HG03175 (cell line): ENCODE measurements around the gene NSUN2.
"Not testable (repeated sequence)": the region's sequence is repeated elsewhere in the genome, so short reads cannot be mapped to it uniquely, and the experiment has no call there.

Source experiments
- ATAC-seq: cut with Tn5 transposase; IDR thresholded peaks from one replicate; pipeline ENCODE4 v1.9.1; 2021; ENCODE audit warnings: mild to moderate bottlenecking, moderate library complexity; ENCODE audit not compliant: unreplicated experiment

The NSUN2 gene

DNA sequence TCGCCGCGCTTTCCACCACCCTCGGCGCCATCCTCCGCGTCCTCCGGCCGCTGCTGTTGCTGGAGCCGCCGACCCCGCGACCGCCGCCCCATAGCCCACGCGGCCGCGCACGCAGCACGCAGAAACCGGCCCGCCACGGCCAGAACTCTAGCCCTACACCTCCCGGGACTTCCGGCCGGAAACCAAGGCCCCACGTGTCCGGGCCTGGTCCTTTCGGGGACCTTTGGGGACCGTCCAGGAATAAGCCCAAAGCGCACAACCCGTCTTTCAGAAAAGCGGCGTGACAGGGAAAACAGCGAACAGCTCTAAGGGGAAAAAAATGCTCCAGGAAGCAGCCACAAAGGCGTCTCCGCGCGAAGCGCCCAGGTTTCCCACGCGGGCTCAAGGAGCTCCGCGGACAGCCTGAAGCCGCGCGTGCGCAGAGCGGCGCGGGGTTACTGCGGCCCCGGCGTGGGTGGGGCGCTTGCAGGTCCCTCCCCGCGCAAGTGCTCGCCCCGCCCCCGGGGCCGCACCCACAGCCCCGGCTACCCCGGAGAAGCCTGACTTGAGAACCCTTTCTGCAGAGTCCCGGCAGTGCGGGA lies at the start of gene NSUN2, which contains the start of gene SRD5A1:
NSUN2 (minus strand) TSS at position 157 of the 581 bp plus-strand sequence; CDS start at position 92, 65 bp downstream.
SRD5A1 (plus strand) TSS at position 553 of the 581 bp plus-strand sequence. CDS start 137 bp downstream, outside the sequence.
- ATAC-seq = peak; percentile 89

GRCh38 chr5:6682239-6682638 lies 49.4 kb upstream of the NSUN2 start:
- no peak for ATAC-seq

GRCh38 chr5:6681682-6682081 lies 48.8 kb upstream of the NSUN2 start:
- ATAC-seq = no peak

DNA sequence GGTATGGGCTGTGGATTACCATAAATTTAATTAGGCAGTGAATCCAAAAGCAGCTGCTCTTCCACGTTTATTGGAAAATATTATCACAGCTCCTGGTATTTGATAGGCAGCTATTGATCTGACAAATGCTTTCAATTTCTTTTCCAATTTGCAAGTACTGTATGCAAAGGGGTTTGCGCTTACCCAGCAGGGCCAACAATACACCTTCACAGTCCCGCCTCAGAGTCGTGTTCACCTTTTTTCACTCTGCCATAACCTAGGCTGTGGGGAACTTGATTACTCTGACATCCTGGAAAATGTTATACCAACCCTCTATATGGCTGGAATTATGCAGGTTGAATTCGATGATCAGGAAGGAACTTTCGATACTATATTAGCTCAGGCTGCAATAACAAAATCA lies 48.1 kb upstream of the NSUN2 start:
- no peak for ATAC-seq

- ATAC-seq = no peak
Measured at GRCh38 chr5:6678385-6678784, 45.5 kb upstream of the NSUN2 start.

DNA sequence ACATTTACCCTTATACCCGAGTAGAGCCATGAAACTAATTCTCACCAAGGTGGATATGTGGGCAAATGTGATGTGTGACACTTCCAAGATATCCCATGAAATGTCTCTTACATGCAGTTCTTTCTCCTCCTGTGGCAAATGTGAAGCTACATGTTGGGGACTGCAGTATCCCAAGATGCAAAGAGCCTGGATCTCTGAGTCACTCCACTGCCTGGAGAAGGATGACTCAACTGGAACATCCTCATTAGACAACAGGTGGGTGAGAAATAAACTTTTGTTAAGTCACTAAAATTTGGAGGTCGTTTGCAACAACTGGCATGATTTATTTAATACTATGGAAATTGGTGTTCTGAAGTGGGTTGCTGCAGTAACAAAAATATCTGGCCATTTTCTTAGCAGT lies 43.9 kb upstream of the NSUN2 start:
- ATAC-seq = no peak

DNA sequence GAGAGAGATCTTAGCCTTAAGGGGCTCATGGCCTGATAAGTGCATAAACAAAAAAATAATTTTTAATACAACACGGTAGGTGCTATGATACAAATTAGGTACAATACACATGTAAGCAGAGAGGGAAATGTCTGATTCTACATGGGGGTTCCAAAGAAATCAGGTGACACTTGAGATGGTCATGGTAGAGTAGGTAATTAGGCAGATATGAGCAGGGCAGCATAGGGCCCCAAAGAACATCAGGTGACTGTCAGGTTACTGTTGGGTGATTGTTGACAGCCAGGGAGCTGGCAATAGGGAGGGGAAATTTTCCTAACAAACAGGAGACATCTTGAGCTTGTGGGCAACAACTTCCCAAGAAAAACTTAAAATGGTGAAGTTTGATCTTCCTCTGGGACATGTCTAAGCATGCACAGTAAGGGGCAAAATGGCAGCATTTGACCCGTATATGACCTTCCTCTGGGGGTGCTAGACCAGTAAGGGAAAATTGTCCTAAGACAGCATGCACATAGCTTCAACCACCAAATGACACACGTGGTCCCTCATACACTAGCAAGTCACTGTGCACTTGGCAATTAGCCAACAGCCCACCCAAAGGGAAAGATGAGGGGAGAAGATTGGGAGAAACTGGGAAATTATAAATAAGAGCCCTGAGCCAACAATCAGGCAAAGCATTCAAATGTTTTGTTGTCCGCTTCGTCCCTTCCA lies 43.1 kb upstream of the NSUN2 start:
- ATAC-seq = no peak

DNA sequence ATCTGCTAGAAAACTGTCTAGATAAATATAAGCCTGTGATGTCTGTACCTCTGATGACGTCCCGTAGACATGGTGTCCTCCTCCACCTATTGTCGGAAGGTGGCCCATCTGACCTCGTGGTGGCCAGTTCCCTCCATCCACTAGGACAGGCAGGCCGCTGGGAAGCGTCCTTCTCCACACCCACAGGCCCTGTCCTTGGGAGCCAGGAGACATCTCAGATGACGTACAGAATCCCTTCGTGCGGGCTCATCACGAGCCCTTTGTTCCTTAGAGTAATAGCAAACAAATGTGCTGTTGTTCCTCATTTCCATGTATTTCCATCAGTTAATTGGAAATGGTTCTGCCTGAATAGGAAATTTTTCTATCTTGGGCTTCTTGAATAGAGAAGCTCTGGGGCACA lies 42.0 kb upstream of the NSUN2 start:
- no peak for ATAC-seq

GRCh38 chr5:6674421-6674820 lies 41.6 kb upstream of the NSUN2 start:
- no peak for ATAC-seq

DNA sequence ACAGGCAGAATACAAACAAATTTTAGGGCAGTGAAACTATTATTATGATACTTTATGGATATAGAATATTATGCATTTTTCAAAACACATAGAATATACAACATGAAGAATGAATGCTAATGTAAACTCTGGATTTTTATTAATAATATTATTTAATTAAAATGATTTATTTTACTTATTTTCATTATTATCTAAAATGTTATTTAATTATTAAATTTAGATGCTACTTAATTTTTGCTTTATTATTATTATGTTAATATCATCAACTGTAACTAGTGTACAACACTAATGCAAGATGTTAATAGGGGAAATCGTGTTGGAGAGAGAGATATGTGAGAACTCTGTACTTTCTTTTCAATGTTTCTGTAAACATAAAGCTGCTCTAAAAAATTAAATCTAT lies 41.1 kb upstream of the NSUN2 start:
- ATAC-seq = no peak

GRCh38 chr5:6673031-6673430 lies 40.2 kb upstream of the NSUN2 start:
- ATAC-seq = no peak

DNA sequence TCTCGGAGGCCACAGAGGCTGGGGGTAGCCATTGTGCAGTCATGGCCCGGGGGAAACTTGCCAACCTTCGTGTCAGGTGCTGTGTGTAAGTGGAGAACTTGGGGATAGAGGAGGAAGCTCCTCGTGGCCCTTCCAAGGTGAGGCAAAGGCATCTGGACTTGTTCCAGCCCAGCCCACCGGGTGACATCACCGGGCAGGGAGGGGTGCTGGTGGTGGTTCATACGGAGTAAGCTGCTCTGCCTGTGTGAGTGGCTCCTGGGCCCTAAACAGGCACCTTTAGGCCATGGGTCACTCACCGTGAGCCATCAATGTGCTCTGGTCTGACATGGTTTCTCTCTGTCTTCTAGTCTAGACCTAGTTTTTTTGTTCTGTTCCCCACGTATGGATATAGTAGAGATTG lies 35.9 kb upstream of the NSUN2 start:
- not testable (repeated sequence) for ATAC-seq

DNA sequence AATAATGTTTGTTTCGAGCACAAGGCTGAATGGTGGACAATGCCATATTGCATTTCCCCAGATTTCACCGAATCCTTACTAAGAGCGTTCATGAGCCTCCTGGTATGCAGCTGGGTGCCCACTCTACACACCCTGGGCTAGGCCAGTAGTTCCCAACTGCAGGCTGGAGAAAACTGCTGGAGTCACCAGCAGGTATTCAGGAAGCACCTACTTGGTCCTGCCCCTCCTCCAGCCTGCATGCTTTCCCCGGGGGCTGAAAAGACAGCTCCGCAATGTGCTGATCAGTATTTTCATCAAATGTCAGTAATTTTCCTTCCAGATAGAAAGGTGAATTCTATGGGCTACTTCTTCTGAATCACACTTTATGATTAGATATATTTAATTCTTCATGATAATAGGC lies 34.8 kb upstream of the NSUN2 start:
- no peak for ATAC-seq

DNA sequence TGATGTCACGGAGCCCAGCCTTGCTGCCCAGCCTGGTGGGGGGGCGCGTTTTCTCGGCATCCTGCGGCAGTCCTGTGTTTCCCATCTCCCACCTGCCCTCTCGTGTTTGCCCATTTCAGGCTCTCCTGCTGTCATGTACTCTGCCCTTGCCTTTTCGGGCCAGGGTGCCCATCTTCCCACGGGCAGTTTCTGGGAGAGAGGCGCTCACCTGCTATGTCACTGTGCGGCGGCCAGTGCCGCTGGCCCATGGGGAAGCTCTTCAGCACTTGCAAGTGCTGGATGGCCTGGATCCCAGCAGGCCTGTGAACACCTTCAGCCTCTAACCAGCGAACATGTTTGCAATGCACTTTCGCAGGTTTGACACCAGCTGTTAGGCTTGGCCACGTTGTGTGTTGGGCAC lies 33.9 kb upstream of the NSUN2 start:
- no peak for ATAC-seq

- peak; percentile 47 for ATAC-seq
Measured at GRCh38 chr5:6660688-6661087, 27.8 kb upstream of the NSUN2 start.

GRCh38 chr5:6659941-6660684 lies 27.3 kb upstream of the NSUN2 start:
- peak; percentile 81 for ATAC-seq

GRCh38 chr5:6656680-6657079 lies 23.8 kb upstream of the NSUN2 start:
- no peak for ATAC-seq

- no peak for ATAC-seq
Measured at GRCh38 chr5:6655432-6655831, 22.6 kb upstream of the NSUN2 start.

DNA sequence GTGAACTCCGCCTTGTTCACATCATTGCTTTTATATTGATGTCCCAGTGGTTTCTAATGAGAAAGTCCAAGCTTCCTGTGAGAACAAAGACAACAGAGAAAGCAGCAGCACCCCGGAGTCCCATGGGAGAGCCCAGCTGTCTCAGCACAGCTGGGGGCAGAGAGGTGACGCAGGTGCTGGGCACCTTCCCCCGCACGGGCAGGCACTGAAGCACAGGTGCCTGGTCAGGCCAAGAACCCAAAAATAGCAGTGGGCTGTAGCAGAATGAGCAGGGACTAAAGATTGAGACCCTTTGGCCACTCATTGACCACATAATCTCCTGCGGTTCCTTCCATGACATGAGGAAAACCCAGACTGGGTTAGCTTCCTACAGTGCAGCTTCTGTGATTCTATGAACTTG lies 19.2 kb upstream of the NSUN2 start:
- peak; percentile 97 for ATAC-seq

GRCh38 chr5:6649681-6650080 lies 16.8 kb upstream of the NSUN2 start:
- no peak for ATAC-seq

- ATAC-seq = no peak
Measured at GRCh38 chr5:6649186-6649585, 16.3 kb upstream of the NSUN2 start.
